DOHH2 (cell line): ENCODE data around the gene NUP205.
"Not testable (repeated sequence)": the region's sequence is repeated elsewhere in the genome, so short reads cannot be mapped to it uniquely, and the experiment has no call there.

Experiments
- EZH2phosphoT487 ChIP-seq: fragments of 200-600 bp; sonication (generic); IDR thresholded peaks from 2 replicates; pipeline ENCODE4 v1.6.1; 2017; ENCODE audit warnings: borderline replicate concordance, mild to moderate bottlenecking, antibody characterized with exemption, low read length, moderate library complexity, mixed read lengths
- TF ChIP-seq, protein P1 (sequence below): fragments of 200-600 bp; sonication (generic); IDR thresholded peaks from one replicate; pipeline ENCODE4 v1.5.1; 2014; ENCODE audit warnings: antibody characterized with exemption, mild to moderate bottlenecking, low read depth, low read length; ENCODE audit not compliant: poor library complexity, severe bottlenecking

DNA sequence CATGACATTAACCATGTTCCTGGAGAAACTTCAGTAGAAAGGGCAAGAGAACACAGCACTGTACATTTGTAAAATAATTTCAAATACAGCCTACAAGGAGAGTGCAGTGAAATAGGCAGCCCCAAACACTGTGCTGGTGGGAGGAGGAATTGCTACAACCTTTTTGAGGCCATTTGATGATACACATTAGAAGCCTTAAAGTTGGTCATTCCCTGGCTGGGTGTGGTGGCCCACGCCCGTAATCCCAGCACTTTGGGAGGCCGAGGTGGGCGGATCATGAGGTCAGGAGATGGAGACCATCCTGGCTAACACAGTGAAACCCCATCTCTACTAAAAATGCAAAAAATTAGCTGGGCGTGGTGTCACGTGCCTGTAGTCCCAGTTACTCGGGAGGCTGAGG lies 134.9 kb downstream of the NUP205 start:
- TF ChIP-seq, protein P1, sequence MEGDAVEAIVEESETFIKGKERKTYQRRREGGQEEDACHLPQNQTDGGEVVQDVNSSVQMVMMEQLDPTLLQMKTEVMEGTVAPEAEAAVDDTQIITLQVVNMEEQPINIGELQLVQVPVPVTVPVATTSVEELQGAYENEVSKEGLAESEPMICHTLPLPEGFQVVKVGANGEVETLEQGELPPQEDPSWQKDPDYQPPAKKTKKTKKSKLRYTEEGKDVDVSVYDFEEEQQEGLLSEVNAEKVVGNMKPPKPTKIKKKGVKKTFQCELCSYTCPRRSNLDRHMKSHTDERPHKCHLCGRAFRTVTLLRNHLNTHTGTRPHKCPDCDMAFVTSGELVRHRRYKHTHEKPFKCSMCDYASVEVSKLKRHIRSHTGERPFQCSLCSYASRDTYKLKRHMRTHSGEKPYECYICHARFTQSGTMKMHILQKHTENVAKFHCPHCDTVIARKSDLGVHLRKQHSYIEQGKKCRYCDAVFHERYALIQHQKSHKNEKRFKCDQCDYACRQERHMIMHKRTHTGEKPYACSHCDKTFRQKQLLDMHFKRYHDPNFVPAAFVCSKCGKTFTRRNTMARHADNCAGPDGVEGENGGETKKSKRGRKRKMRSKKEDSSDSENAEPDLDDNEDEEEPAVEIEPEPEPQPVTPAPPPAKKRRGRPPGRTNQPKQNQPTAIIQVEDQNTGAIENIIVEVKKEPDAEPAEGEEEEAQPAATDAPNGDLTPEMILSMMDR, result not testable (repeated sequence)
- TF ChIP-seq EZH2phosphoT487, result not testable (repeated sequence)
